ENCODE measurements around the gene HLA-DRA.
"Not testable (repeated sequence)": the region's sequence is repeated elsewhere in the genome, so short reads cannot be mapped to it uniquely, and the experiment has no call there.

- not testable (repeated sequence) for TF ChIP-seq POLR2H (tag; IDR thresholded peaks at IDR 0.05; ENCODE audit: low read depth); ZNF830 (CRISPR knock-in tag; IDR thresholded peaks at IDR 0.05); CBX8 (IDR thresholded peaks at IDR 0.05; ENCODE audit: borderline replicate concordance, extremely low read depth, low read depth, low read length, poor library complexity, severe bottlenecking); POLR2AphosphoS5 (IDR thresholded peaks at IDR 0.05; ENCODE audit: control insufficient read depth, insufficient read depth, low read depth, low read length); ZKSCAN3 (CRISPR knock-in tag; IDR thresholded peaks at IDR 0.05); LEF1 (IDR thresholded peaks at IDR 0.05); POLR2A (conservative IDR thresholded peaks at IDR 0.05); NFYB (IDR thresholded peaks at IDR 0.05; ENCODE audit: extremely low read depth, insufficient read length); ZFX (CRISPR knock-in tag; IDR thresholded peaks at IDR 0.05); ZBTB17 (CRISPR knock-in tag; IDR thresholded peaks at IDR 0.05)
Measured at GRCh38 chr6:32467743-32468503, 28.2 kb downstream of the HLA-DRA start.
